ENCODE results near the gene LRRC28. TPM values are rescaled to one million over a fixed set of nuclear protein-coding genes. Genes with fewer than 3 reads are reported as not detected.
A peak's percentile ranks its signal among the peaks of the same experiment; 100 is the strongest.

Gene LRRC28
- total RNA-seq, 1 donor from 2014 or later = 49.6 TPM

DNA sequence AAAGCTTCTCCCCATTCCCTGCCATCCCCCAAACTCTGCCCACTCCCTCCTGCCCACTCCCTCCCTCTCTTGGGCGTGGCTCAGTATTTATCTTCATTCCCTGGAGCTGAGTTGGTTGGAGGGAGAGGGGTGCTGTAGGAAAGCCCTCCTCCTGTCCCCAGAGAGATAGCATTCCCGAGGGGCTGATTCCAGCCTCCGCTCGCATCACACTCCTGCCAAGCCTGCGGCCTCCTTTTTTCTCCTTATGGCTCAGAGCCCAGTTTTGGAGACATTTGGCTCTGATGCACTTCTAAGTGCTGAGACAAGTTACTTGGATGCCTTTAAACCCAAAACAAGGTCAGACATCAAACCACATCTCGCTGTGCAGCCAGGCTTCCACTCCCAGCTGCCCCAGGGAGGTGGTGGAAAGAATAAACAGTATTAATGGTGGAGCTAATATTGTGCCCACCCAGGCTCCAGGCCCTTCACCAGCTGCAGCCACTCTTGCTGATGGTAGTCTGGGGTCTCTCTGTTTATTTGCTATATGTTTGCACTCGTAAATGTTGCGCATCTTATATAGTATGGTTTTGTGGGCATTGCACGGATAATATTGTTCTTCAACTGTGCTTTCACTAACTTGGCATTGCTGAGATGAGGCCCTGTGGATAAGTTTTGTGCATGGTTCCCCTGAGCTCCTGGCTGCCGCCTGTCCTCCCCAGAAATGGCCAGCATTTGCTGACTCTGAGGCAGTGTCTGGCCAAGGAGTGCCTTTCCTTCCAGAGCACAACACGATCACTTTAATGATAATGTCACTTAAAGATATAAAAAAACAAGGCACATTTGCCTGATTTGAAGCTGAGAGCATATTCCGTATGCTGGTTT, 157.2 kb downstream of the LRRC28 start:
- no peaks in the 10 kb centered on the region for H3K27me3 Mint-ChIP-seq (ENCODE audit: unreplicated experiment)
- H3K36me3 Mint-ChIP-seq (ENCODE audit: unreplicated experiment) = no peaks in the 10 kb centered on the region
- peaks cover 5% of the 10 kb centered on the region for H3K4me1 Mint-ChIP-seq (ENCODE audit: low read depth, unreplicated experiment)
- TF ChIP-seq CTCF (IDR thresholded peaks at IDR 0.05; ENCODE audit: partially characterized antibody, unreplicated experiment) = no peak
- no peak overlapping the region for H3K4me3 Mint-ChIP-seq (ENCODE audit: unreplicated experiment)
- peaks cover 3% of the 10 kb centered on the region for H3K9me3 Mint-ChIP-seq (ENCODE audit: unreplicated experiment)
- no peak for DNase-seq
- H3K27ac Mint-ChIP-seq (ENCODE audit: unreplicated experiment) = no peak overlapping the region

DNA sequence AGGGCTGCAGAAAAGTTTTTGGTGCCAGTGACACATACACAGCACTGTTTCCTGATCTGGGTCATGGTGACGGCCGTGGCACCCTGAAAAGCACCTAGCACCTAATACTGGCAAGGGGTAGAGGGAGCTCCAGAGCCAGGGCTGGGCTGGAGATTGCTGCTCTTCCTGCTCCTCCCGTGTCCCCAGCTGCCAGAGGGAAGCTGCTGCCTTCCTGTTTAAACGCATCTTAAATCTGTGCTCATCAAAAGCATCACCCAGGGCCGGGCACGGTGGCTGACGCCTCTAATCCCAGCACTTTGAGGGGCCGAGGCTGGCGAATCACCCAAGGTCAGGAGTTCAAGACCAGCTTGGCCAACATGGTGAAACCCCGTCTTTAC, 157.8 kb downstream of the LRRC28 start:
- peak; percentile 58 for DNase-seq
- TF ChIP-seq CTCF (IDR thresholded peaks at IDR 0.05; ENCODE audit: partially characterized antibody, unreplicated experiment) = no peak
- Mint-ChIP-seq H3K4me1 (ENCODE audit: low read depth, unreplicated experiment) (peaks cover 5% of the 10 kb centered on the region), H3K9me3 (ENCODE audit: unreplicated experiment) (peaks cover 3% of the 10 kb centered on the region), H3K27ac (ENCODE audit: unreplicated experiment) (no peak overlapping the region), H3K27me3 (ENCODE audit: unreplicated experiment) (no peaks in the 10 kb centered on the region), H3K36me3 (ENCODE audit: unreplicated experiment) (no peaks in the 10 kb centered on the region), H3K4me3 (ENCODE audit: unreplicated experiment) (peak overlapping the region; percentile 25)

- Mint-ChIP-seq H3K27me3 (ENCODE audit: unreplicated experiment) (no peaks in the 10 kb centered on the region), H3K36me3 (ENCODE audit: unreplicated experiment) (no peaks in the 10 kb centered on the region), H3K4me3 (ENCODE audit: unreplicated experiment) (no peak overlapping the region), H3K4me1 (ENCODE audit: low read depth, unreplicated experiment) (peaks cover 5% of the 10 kb centered on the region), H3K27ac (ENCODE audit: unreplicated experiment) (no peak overlapping the region), H3K9me3 (ENCODE audit: unreplicated experiment) (peaks cover 3% of the 10 kb centered on the region)
- no peak for DNase-seq
- TF ChIP-seq CTCF (IDR thresholded peaks at IDR 0.05; ENCODE audit: partially characterized antibody, unreplicated experiment) = no peak
These were observed 158.3 kb downstream of the LRRC28 start for GRCh38 chr15:99409560-99409959.

DNA sequence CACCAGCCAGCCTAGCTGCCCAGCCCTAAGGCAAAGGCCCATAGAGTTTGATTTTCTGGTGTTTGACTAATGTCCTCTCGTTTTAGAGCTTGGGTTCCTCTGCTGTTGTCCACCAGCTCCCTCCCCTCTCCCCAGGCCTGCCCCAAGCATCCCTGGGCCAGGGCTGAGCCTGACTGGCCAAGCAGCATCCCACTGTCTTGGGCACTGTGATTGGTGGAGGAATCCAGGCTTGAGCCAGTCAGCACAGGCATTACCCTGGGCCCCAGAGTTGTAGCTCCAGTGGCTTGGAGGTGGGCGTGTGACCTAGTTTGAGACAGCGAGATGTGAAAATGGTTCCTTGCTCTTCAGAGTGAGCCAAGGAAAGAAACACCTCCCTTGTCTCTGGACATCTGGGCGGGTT, 159.2 kb downstream of the LRRC28 start:
- Mint-ChIP-seq H3K27me3 (ENCODE audit: unreplicated experiment) (no peaks in the 10 kb centered on the region), H3K4me1 (ENCODE audit: low read depth, unreplicated experiment) (peaks cover 5% of the 10 kb centered on the region), H3K9me3 (ENCODE audit: unreplicated experiment) (peaks cover 3% of the 10 kb centered on the region), H3K27ac (ENCODE audit: unreplicated experiment) (no peak overlapping the region), H3K4me3 (ENCODE audit: unreplicated experiment) (no peak overlapping the region), H3K36me3 (ENCODE audit: unreplicated experiment) (no peaks in the 10 kb centered on the region)
- no peak for TF ChIP-seq CTCF (IDR thresholded peaks at IDR 0.05; ENCODE audit: partially characterized antibody, unreplicated experiment)
- DNase-seq = no peak

- no peaks in the 10 kb centered on the region for H3K36me3 Mint-ChIP-seq (ENCODE audit: unreplicated experiment)
- H3K9me3 Mint-ChIP-seq (ENCODE audit: unreplicated experiment) = peaks cover 3% of the 10 kb centered on the region
- TF ChIP-seq CTCF (IDR thresholded peaks at IDR 0.05; ENCODE audit: partially characterized antibody, unreplicated experiment) = no peak
- H3K4me1 Mint-ChIP-seq (ENCODE audit: low read depth, unreplicated experiment) = peaks cover 5% of the 10 kb centered on the region
- H3K27ac Mint-ChIP-seq (ENCODE audit: unreplicated experiment) = no peak overlapping the region
- DNase-seq = no peak
- no peak overlapping the region for H3K4me3 Mint-ChIP-seq (ENCODE audit: unreplicated experiment)
- H3K27me3 Mint-ChIP-seq (ENCODE audit: unreplicated experiment) = no peaks in the 10 kb centered on the region
These were observed 160.0 kb downstream of the LRRC28 start for GRCh38 chr15:99411234-99411633.

All from glutamatergic neuron (in vitro differentiated cells).